Neural progenitor cell (in vitro differentiated cells): ENCODE results near the gene RPL12. TPM values are rescaled to one million over a fixed set of nuclear protein-coding genes. Genes with fewer than 3 reads are reported as not detected.

Experiments
- DNase-seq: peaks from one replicate; pipeline ENCODE4 v3.0.0-alpha.2; 2016; ENCODE audit warnings: low spot score
- H2AFZ ChIP-seq: fragments of 200-600 bp; sonication (generic); replicated peaks from 2 replicates; pipeline ENCODE4 v1.6.1; 2016; ENCODE audit warnings: antibody characterized with exemption
- H3F3A ChIP-seq: fragments of 200-600 bp; sonication (generic); 2 replicates; pipeline ENCODE4 v1.6.1; 2016; ENCODE audit warnings: antibody characterized with exemption, low read depth
- H3K27ac ChIP-seq: fragments of 200-600 bp; sonication (generic); 2 replicates; pipeline ENCODE4 v1.5.1; 2016; ENCODE audit warnings: mild to moderate bottlenecking
- H3K27me3 ChIP-seq: fragments of 200-600 bp; sonication (generic); 2 replicates; pipeline ENCODE4 v1.6.1; 2016; ENCODE audit warnings: mild to moderate bottlenecking, moderate library complexity
- H3K36me3 ChIP-seq: fragments of 200-600 bp; sonication (generic); 2 replicates; pipeline ENCODE4 v1.5.1; 2016
- H3K4me1 ChIP-seq: fragments of 200-600 bp; sonication (generic); 2 replicates; pipeline ENCODE4 v1.6.1; 2016; ENCODE audit warnings: mixed run types
- H3K4me2 ChIP-seq: fragments of 200-600 bp; sonication (generic); 2 replicates; pipeline ENCODE4 v1.6.1; 2016
- H3K4me3 ChIP-seq: fragments of 200-600 bp; sonication (generic); 2 replicates; pipeline ENCODE4 v1.5.1; 2016
- H3K79me2 ChIP-seq: fragments of 200-600 bp; sonication (generic); 2 replicates; pipeline ENCODE4 v1.6.1; 2016; ENCODE audit warnings: low read depth
- H3K9ac ChIP-seq: fragments of 200-600 bp; sonication (generic); 2 replicates; pipeline ENCODE4 v1.6.1; 2016
- H3K9me3 ChIP-seq: fragments of 200-600 bp; sonication (generic); 2 replicates; pipeline ENCODE4 v1.5.1; 2016; ENCODE audit warnings: low read depth
- H4K20me1 ChIP-seq: fragments of 200-600 bp; sonication (generic); 2 replicates; pipeline ENCODE4 v1.6.1; 2016; ENCODE audit warnings: low read depth
- H3K27ac Mint-ChIP-seq: 3 replicates; pipeline ENCODE4 v1.8.0; 2021; ENCODE audit warnings: mixed read lengths
- H3K27me3 Mint-ChIP-seq: 2 replicates; pipeline ENCODE4 v1.8.0; 2022; ENCODE audit warnings: low read depth, mild to moderate bottlenecking, inconsistent platforms, moderate library complexity, mixed read lengths; ENCODE audit not compliant: insufficient read depth
- H3K36me3 Mint-ChIP-seq: 3 replicates; pipeline ENCODE4 v1.8.0; 2021; ENCODE audit warnings: mixed read lengths
- H3K4me1 Mint-ChIP-seq: 3 replicates; pipeline ENCODE4 v1.8.0; 2021; ENCODE audit warnings: mixed read lengths
- H3K4me3 Mint-ChIP-seq: 3 replicates; pipeline ENCODE4 v1.8.0; 2021; ENCODE audit warnings: mild to moderate bottlenecking, moderate library complexity, mixed read lengths
- H3K9me3 Mint-ChIP-seq: 3 replicates; pipeline ENCODE4 v1.8.0; 2020; ENCODE audit warnings: mixed read lengths
- CTCF ChIP-seq: fragments of 200-600 bp; sonication (generic); IDR thresholded peaks from 2 replicates; pipeline ENCODE4 v1.5.1; 2017; ENCODE audit warnings: antibody characterized with exemption, mild to moderate bottlenecking
- EZH2 ChIP-seq: fragments of 200-600 bp; sonication (generic); IDR thresholded peaks from 2 replicates; pipeline ENCODE4 v1.6.1; 2017; ENCODE audit warnings: antibody characterized with exemption, mild to moderate bottlenecking, moderate library complexity
- EZH2phosphoT487 ChIP-seq: fragments of 200-600 bp; sonication (generic); IDR thresholded peaks from 2 replicates; pipeline ENCODE4 v1.6.1; 2017; ENCODE audit warnings: antibody characterized with exemption
- total RNA-seq: library from RNA; depleted of rRNA; stranded (reverse); fragments of >200 nt; gene quantifications from 2 replicates; pipeline ENCODE4 v1.2.3, GENCODE V29; 2015; ENCODE audit warnings: low replicate concordance

RPL12 gene
- total RNA-seq, 1 donor from 2014 or later = 2,064 TPM

GRCh38 chr9:127446713-127447415 lies 4.3 kb downstream of the RPL12 start:
- H3K27ac Mint-ChIP-seq = no peak overlapping the region

GRCh38 chr9:127445851-127446712 lies 5.1 kb downstream of the RPL12 start:
- H3K4me1 ChIP-seq = peaks cover 17% of the 10 kb centered on the region
- peaks cover 41% of the 10 kb centered on the region for H3K79me2 ChIP-seq
- Mint-ChIP-seq H3K36me3 (peaks cover 64% of the 10 kb centered on the region), H3K4me1 (peaks cover 21% of the 10 kb centered on the region), H3K9me3 (peaks cover 6% of the 10 kb centered on the region), H3K4me3 (no peak overlapping the region), H3K27ac (no peak overlapping the region), H3K27me3 (peaks cover 4% of the 10 kb centered on the region)
- peaks cover 41% of the 10 kb centered on the region for H4K20me1 ChIP-seq
- H3K4me2 ChIP-seq = no peak overlapping the region
- H3K27me3 ChIP-seq = no peaks in the 10 kb centered on the region
- no peak overlapping the region for H3K4me3 ChIP-seq
- H3K36me3 ChIP-seq = peaks cover 17% of the 10 kb centered on the region
- no peak for DNase-seq
- no peak overlapping the region for H3K9ac ChIP-seq
- H2AFZ ChIP-seq = no peak overlapping the region
- TF ChIP-seq CTCF (no peak), EZH2 (no peak), EZH2phosphoT487 (no peak)
- no peaks in the 10 kb centered on the region for H3K9me3 ChIP-seq
- H3F3A ChIP-seq = peaks cover 72% of the 10 kb centered on the region
- H3K27ac ChIP-seq = peak overlapping the region; percentile 13

More at GRCh38 chr9:127446713-127447415, 4.3 kb downstream of the RPL12 start:
- Mint-ChIP-seq H3K27me3 (peaks cover 4% of the 10 kb centered on the region), H3K4me3 (no peak overlapping the region), H3K36me3 (peaks cover 63% of the 10 kb centered on the region), H3K4me1 (peaks cover 21% of the 10 kb centered on the region), H3K9me3 (peaks cover 6% of the 10 kb centered on the region)
- DNase-seq = no peak
- H3K4me2 ChIP-seq = no peak overlapping the region
- peaks cover 72% of the 10 kb centered on the region for H3F3A ChIP-seq
- peak overlapping the region; percentile 62 for H3K27ac ChIP-seq
- H3K4me1 ChIP-seq = peaks cover 17% of the 10 kb centered on the region
- no peaks in the 10 kb centered on the region for H3K27me3 ChIP-seq
- H4K20me1 ChIP-seq = peaks cover 41% of the 10 kb centered on the region
- no peak for TF ChIP-seq EZH2phosphoT487
- TF ChIP-seq EZH2 = no peak
- no peak for TF ChIP-seq CTCF
- H3K9me3 ChIP-seq = no peaks in the 10 kb centered on the region
- H3K79me2 ChIP-seq = peaks cover 43% of the 10 kb centered on the region
- peaks cover 17% of the 10 kb centered on the region for H3K36me3 ChIP-seq
- H3K4me3 ChIP-seq = no peak overlapping the region
- H3K9ac ChIP-seq = no peak overlapping the region
- no peak overlapping the region for H2AFZ ChIP-seq

- Mint-ChIP-seq H3K27ac (no peak overlapping the region), H3K9me3 (peaks cover 6% of the 10 kb centered on the region), H3K36me3 (peaks cover 71% of the 10 kb centered on the region), H3K4me1 (peaks cover 17% of the 10 kb centered on the region), H3K4me3 (no peak overlapping the region), H3K27me3 (peaks cover 4% of the 10 kb centered on the region)
- Histone ChIP-seq H2AFZ (no peak overlapping the region), H3K36me3 (peaks cover 17% of the 10 kb centered on the region), H3K9me3 (no peaks in the 10 kb centered on the region), H3K79me2 (peaks cover 32% of the 10 kb centered on the region), H3K4me2 (no peak overlapping the region), H3K4me1 (peaks cover 17% of the 10 kb centered on the region), H3F3A (peaks cover 63% of the 10 kb centered on the region), H3K4me3 (no peak overlapping the region), H4K20me1 (peaks cover 33% of the 10 kb centered on the region), H3K9ac (no peak overlapping the region), H3K27me3 (no peaks in the 10 kb centered on the region), H3K27ac (no peak overlapping the region)
- DNase-seq = no peak
- TF ChIP-seq EZH2 (no peak), CTCF (no peak), EZH2phosphoT487 (no peak)
Observed at GRCh38 chr9:127444921-127445850, 6.0 kb downstream of the RPL12 start.
